NOMO-1 (cell line): ENCODE measurements around the gene SLC1A7.

ENCODE experiments used
- DNase-seq, 2 experiments: peaks; one replicate each; lab custom pipeline; 2025; ENCODE audit not compliant: unreplicated experiment in 2 of 2; lab: John Stamatoyannopoulos, UW

SLC1A7 gene

GRCh38 chr1:53078333-53079101 is 63.9 kb downstream of the SLC1A7 start:
- DNase-seq, result no peak

- DNase-seq, result no peak
Observed at GRCh38 chr1:53077599-53077965, 64.9 kb downstream of the SLC1A7 start.

GRCh38 chr1:53076721-53077598 is 65.5 kb downstream of the SLC1A7 start:
- no peak for DNase-seq

- no peak for DNase-seq
Observed at GRCh38 chr1:53076165-53076564, 66.3 kb downstream of the SLC1A7 start.

- no peak for DNase-seq
Observed at GRCh38 chr1:53075761-53076163, 66.7 kb downstream of the SLC1A7 start.

GRCh38 chr1:53075206-53075605 is 67.2 kb downstream of the SLC1A7 start:
- no peak for DNase-seq

- DNase-seq, result no peak
Observed at GRCh38 chr1:53074313-53075154, 67.9 kb downstream of the SLC1A7 start.

- DNase-seq, result no peak
Observed at GRCh38 chr1:53073868-53074311, 68.5 kb downstream of the SLC1A7 start.

GRCh38 chr1:53073287-53073686 is 69.2 kb downstream of the SLC1A7 start:
- DNase-seq, result no peak

GRCh38 chr1:53071915-53072314 is 70.5 kb downstream of the SLC1A7 start:
- no peak for DNase-seq

GRCh38 chr1:53071167-53071865 is 71.1 kb downstream of the SLC1A7 start:
- no peak for DNase-seq

GRCh38 chr1:53070621-53071020 is 71.8 kb downstream of the SLC1A7 start:
- DNase-seq, result no peak

GRCh38 chr1:53069663-53070327 is 72.6 kb downstream of the SLC1A7 start:
- DNase-seq, result no peak

- DNase-seq, result no peak
Observed at GRCh38 chr1:53069265-53069662, 73.2 kb downstream of the SLC1A7 start.

- DNase-seq, result no peak
Observed at GRCh38 chr1:53068314-53069099, 73.9 kb downstream of the SLC1A7 start.

GRCh38 chr1:53067886-53068285 is 74.6 kb downstream of the SLC1A7 start:
- DNase-seq, result no peak

GRCh38 chr1:53066891-53067738 is 75.3 kb downstream of the SLC1A7 start:
- DNase-seq, result no peak

- no peak for DNase-seq
Observed at GRCh38 chr1:53066488-53066887, 76.0 kb downstream of the SLC1A7 start.
